NCI-H2227 (cell line): Measurements from ENCODE around the gene DYRK1B.
"Not testable (repeated sequence)": the region's sequence is repeated elsewhere in the genome, so short reads cannot be mapped to it uniquely, and the experiment has no call there.

Source experiments
- DNase-seq: peaks from one replicate; lab custom pipeline; 2025; ENCODE audit not compliant: unreplicated experiment; lab: John Stamatoyannopoulos, UW

DYRK1B gene

DNA sequence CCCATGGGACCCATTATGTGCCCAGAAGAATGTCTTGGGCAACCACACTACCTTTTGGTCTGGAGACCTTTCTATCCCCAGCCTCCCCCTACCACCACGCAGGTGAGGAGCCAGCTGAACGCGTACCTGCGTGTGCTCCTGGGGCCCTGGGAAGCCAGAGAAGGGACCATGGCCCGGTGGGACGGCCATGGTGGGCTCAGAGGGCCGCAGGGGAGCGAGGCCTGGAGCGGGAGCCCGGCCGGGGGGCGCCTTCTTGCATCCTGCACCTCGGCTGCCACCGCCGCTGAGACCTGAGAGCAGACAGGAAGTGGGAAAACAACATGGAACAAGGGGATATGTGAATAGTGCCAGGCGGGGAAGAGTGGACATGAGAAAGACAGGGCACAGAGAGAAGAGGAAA is 2.3 kb downstream of the DYRK1B start:
- DNase-seq, result no peak

DNA sequence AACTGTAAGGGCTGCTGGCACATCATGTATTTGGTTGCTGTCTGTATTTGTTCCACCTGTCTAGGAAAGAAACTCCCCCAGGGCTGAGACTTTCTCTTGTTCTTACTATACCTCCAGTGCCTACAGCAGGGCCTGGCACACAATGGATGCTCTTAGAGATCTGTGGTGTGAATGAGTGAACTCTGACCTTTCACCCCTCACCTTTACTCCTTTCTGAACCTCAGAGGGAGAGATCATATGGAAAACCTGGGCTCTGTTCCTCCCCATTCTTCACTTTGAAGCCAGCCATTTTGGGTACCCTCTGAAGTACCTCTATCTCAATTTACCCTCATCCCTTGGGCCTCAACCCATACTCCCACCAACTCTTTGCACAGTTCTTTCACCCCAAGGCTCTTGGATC is 3.1 kb downstream of the DYRK1B start:
- no peak for DNase-seq

DNA sequence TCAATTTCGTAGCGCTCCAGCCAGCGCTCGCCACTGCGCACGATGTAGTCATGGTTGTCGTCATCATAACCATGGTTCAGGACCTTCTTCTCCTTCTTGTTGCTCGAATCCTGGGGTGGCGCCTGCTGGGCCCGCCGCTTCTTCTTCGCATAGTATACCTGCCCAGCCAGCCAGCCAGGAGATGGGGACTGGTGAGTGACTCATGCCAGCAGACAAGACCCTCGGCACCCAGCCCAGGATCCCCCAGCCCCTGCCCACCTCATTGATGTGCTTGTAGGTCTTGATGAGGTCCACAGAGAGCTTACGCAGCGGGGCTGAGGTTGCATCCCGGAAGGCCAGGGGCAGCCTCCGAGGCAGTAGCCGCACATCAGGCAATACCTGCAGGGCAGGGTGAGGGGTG is 3.6 kb downstream of the DYRK1B start:
- DNase-seq, result no peak

DNA sequence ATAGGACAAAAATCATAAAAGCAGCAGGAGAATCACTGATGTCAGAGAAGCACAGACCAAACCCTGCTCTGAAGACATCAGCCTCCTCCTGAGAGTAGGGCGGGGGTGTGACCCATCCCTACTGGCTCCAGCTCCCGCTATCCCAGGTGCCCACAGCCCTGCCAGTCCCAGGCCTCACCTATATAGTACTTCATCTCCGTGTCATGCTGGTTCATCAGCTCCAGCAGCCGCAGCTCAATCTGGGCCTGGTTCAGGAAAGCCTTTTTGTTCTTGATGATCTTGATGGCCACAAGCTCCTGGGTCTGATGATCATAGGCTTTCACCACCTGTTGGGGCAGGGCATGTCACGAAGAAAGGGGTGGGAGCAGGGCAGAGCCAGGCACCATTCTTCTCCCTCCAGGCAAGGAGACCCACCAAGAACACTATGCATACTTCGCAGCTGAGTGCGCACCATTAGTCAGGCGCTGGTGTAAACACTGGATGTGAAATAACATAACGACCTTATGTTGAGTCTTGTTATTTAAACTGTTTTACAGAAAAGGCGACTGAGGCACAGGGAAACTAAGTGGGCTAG is 4.2 kb downstream of the DYRK1B start:
- DNase-seq, result no peak

DNA sequence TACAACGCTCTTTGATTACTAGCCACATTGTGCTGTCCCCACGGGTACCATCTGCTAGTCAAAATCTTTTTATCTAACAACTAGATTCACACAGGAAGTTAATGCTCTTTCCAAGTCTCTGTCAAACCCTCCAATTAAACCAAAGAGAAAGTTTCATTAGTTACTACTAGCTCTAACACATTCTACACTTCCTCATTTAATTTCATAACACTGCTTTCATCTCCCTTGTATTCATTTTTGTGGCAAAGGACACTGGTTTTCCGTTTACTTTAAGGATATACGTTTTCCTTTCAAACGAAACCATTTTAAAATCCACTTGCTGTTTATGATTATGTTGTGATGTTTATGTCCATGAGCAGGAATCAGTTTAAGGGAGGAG is 5.3 kb downstream of the DYRK1B start:
- no peak for DNase-seq

DNA sequence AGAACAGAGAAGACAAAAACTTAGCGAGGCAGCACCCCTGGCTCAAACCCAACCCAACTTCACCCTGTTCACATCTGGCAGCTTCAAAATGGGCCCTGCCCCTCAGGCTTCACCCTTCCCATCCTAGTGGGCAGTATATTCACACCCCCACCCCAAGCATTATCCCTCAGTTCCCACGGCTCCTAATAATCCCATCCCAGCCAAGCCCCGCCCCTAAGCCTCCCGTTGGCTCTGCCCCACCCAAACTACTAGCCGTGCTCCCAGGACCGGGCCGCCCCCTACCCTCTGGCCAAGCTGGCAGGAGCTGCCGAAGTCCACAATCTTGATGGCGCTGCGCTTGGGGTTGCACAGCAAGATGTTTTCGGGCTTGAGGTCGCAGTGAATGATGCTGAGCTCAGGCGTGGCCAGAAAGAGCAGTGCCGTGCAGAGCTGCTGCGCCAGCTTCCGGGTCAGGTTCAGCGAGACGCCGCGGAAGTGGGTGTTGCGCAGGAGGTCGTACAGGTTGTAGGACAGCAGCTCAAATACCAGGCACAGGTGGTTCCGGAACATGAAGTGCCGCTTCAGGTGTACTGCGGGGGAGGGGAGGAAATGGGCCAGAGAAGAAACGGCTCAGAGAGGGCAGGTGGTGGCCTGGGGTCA is 5.8 kb downstream of the DYRK1B start:
- DNase-seq, result no peak

DNA sequence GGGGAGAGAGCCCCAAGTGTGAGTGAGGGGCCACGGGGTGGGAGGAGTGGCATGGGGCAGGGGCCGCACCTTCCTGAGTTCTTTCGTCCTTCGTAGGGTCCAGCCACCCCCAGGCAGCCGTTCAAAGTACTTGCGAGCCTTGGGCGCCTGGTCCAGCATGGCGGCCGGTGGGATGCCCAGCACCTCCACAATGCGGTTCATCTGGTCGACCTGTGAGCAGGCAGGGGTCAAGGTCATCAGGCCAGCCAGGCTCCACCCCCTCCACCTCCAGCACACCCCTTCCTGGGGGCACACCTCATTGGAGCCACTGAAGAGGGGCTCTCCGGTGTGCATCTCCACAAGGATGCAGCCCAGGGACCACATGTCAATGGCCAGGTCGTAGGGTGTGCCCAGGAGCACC is 6.7 kb downstream of the DYRK1B start:
- DNase-seq, result no peak

DNA sequence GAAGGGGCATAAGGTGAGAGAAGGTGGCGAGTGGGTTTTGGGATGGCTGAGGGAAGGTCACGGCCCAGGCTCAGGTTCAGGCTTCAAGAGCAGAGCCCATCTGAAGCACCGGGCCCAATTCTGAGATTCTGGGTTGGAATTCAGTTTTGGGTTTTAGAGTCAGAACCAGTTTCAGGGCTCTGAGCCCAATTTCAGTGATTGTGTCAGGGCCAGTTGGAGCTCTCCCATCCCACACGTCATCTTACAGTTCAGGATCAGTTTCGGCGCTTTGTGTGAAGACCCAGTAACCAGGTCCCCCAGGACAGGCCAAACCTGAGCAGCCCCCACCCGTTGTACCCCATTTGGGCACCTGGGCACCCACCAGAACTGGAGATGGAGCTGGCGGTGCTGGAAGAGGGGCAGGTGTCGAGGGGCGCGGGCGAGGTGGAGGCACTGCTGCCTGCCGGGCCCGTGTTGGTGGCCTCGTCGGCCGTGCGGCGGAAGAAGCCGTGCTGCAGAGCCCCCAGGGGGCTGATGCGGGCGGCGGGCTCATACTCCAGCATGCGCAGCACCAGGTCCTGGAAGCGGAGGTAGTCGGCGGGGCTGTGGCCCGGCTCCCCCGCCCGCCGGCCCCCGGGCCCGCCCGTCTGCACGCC is 7.5 kb downstream of the DYRK1B start:
- DNase-seq, result no peak

DNA sequence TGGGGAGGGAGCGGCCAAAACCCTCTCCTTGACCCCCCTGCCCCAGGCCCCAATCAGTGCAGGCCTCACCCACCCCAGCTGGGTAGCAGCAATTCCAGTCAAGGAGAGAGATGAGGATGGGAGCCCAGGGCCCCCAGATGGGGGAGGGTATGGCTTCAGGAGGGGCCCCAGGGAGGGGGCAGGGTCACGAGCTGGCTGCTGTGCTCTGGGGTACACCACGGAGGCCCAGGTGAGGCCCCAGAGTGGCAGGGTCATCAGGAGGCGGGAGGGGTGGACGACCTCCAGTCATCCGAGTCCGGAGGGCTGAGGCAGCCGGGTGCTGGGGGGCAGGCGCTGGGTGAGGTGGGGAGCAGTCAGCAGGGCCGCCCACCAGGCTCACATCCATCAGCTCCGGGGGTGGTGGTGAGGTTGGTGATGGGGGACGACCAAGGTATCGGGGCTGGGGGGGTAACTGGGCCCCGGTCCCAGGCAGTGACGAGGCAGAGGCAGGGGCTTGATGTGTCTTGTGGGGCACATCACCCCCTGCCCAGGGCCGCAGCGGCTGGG is 8.4 kb downstream of the DYRK1B start:
- no peak for DNase-seq

DNA sequence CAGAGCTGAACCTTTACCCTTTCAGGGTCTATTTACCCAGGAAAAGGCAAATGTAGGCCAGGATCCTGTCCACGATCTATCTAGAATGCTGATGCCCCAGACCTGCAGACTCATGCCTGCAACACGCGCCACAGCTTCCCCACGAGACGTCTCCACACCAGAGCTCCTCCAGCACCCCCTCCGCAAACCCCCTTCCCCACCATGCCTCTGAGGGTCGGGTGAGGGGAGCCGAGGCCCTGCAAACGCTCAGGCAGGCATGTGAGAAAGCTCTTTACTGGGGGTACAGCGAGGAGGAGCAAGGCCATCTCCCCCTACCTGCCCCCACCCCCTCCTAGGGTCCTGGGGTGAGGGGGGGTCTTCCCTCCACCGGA is 8.9 kb downstream of the DYRK1B start:
- DNase-seq, result no peak

DNA sequence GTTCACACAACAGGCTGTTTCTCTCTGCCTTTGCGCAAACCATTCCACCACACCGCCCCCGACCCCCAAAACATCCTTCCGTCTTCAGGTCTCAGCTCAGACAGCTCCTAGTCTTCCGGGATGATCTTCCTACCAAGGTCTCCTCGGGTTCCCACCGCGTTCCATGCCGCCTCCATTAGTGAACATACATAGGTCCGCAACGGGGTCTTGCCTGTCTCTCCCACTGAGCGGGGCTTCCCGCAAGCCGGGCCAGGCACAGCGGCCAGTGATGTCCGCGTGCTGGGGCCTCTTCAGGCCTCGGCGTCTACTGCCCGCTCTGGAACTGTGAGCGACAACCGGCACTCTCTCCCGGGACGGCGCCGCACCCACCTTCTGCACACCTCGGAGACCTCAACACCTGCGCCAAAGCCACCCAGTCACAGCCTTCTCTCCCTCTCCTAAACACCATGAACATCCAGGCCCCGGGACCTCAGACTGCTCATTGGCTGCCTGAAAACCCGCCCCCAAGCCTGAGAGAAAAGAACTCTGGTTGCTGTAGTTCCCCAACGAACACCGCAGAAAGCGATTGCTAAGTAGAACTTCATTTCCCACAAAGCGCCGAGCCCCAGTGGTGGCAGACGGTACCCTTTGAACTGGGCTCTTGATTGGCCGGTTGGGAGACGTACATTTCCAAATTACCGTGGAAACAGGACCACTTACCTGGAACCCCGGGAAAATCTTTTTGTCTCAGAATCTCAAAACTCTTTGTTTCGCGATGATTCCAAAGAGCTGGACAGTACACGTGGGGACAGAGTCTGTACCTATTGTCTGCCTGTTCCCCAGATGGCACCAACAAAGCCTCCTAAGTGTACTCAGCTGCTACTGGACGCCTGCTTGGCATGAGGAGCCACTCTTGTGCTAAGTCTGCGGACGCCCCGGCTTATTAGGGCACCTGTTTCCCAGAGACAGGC is 9.5 kb downstream of the DYRK1B start:
- peak; percentile 99 for DNase-seq

DNA sequence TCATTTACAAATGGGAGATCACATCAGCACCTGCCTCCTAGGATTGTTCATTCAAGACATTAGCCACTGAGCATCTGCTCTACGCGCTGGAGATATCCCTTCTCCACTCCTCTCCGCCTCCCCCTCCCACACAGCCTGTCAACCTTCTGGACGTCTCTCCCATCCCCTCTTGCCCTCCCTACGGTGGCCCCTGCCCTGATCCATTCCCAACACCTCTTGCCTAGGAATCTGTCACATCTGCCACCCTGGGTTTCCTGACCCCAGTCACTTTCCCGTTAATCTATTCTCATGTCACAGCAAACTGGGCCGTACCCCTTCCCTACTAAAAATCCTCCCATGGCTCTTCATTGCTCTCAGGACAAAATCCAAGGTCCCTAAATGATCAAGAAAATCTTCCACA is 10.3 kb downstream of the DYRK1B start:
- DNase-seq, result peak; percentile 67

DNA sequence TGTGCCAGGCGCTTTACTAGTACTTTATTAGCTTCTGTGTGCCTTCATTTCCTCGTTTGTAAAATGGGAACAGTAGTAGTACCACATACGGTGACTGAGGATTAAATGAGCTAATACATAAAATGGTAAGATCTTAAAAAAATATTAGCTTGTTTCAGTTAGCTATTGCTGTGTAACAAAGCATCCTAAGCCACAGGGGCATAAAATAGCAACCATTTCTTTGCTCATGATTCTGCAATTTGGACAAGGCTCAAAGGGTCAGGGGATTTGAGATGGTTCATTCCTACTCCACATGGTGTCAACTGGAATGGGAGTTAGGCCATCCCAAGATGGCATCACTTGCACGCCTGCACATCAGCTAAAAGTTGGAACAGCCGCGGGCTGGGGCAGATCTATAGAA is 13.3 kb downstream of the DYRK1B start:
- no peak for DNase-seq

DNA sequence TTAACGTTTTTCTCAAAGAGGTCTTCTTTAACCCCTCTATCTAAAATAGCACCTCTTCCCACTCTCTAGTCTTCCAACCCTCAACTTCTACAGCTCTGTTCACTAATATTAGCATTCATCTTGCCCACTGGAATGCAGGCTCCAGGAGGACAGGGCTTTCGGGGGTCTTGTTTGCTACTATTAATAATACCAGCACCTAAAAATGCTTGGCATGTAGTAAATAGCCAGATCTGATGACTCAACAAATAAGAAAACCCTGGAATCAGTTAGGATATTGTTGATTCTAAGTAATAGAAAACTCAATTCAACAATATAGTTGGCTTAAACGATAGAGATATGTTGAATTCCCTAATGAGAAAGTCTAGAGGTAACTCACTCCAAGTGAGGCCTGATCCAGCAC is 14.2 kb downstream of the DYRK1B start:
- DNase-seq, result no peak

DNA sequence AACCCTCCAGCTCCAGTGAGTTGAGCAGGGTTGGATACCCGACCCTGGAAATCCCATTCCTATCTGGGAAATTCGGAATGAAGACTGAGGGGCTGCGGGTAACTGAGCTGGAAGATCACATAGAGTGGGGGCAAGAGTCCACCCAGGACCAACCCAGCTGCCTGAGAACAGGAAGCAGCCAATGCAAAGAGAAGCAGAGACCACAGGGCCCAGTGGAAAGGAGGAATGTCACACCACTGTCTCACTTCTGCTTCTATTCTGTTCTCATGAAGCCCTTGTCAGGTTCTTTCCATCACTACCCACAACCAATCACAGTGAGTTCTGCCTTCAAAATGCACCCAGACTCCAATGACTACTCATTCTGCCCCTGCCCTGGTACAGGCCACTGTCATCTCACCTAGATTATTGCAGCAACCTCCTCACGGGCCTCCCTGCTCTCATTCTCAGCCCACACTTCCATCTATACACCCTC is 15.3 kb downstream of the DYRK1B start:
- DNase-seq, result no peak

DNA sequence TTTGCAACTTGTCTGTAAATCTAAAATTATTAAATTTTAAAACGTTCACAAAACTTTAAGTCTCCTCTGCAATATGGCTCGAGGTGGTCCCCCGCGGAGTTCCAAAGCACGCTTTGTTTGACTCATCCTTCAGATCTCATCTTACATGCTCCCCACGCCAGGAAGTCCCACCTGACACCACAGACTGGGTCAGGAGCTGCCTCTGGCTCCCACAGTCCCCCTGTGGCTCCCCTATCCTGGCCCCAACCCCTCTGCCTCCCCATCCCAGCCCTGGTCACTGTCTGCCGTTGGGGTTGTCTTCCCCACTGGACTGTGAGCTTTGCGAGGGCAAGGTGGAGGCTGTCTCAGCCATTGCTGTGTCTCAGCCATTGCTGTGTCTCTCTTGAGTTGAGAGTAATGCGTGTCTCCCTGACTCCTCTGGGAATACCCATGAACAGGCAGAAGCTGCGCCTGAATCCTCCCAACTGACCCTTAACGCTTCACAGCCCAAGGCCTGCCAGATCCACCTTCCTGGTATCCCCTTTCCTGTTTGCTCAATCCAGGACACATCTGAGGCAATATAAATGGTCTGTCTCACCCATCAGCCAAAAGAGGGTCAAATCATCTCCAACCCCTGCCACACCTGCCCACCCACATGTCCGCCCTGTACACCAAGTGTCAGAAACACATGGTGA is 15.9 kb downstream of the DYRK1B start:
- no peak for DNase-seq

DNA sequence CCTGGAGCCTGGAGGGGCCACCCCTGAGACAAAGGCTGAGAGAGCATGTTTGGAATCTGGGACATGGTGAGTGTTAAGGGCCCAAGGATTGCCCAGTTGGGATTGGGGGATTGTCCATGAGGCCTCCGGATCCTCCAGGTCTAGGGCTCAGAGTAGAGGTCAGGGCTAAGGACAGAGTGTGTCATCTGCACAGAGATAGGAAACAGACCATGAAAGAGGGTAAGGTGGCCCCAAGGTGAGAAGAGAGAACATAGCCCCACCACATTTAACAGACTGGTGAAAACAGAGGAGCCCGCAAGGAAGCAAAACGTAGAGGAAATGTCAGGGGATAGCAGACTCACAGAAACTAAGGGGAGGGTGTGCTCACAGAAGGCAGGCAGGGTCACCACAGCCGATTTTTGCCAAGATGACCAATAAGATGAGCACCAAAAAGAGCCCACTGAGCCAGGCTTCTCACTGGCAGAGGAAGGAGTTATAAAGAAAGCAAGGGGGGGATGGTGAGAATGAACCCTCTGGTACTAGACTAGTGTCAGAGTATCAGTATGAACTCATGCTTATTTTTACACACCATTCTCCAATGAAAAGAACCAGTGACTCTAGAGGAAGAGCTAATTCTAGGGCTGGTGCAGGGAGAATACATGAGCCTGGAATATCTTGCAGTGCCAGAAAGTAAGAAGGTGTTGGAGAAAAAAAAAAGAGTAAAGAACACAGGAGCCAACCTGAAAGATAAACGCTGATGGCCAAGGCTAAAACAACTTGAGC is 17.5 kb downstream of the DYRK1B start:
- no peak for DNase-seq

DNA sequence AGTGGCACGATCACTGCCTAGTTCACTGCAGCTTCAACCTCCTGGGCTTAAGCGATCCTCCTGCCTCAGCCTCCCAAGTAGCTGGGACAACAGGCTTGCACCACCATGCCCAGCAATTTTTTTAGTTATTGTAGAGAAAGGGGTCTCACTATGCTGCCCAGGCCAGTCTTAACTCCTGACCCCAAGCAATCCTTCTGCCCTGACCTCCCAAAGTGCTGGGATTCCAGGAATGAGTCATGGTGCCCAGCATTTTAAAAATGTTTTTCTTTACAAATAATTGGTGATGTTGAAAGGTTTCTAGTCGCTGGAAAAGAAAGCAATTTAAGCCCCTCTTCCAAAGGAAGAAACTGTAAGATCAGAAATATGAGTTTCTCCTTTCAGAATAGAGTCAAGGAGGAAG is 19.4 kb downstream of the DYRK1B start:
- DNase-seq, result no peak

DNA sequence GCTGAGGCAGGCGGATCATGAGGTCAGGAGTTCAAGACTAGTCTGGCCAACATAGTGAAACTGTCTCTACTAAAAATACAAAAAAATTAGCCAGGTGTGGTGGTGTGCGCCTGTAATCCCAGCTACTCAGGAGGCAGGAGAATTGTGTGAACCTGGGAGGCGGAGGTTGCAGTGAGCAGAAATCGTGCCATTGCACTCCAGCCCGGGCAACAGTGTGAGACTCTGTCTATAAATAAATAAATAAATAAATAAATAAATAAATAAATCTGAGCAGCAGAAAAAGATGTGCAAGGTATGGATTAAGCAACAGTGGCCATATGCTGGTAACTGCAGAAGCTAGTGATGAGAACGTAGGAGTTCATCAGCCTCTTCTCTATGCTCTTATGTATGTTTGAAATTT is 19.9 kb downstream of the DYRK1B start:
- DNase-seq, result not testable (repeated sequence)
